GM18520 (cell line): ENCODE data around the gene LRRC75A.

Experiments used
- ATAC-seq: cut with Tn5 transposase; IDR thresholded peaks from one replicate; pipeline ENCODE4 v1.9.1; 2021; ENCODE audit not compliant: unreplicated experiment

Gene LRRC75A

DNA sequence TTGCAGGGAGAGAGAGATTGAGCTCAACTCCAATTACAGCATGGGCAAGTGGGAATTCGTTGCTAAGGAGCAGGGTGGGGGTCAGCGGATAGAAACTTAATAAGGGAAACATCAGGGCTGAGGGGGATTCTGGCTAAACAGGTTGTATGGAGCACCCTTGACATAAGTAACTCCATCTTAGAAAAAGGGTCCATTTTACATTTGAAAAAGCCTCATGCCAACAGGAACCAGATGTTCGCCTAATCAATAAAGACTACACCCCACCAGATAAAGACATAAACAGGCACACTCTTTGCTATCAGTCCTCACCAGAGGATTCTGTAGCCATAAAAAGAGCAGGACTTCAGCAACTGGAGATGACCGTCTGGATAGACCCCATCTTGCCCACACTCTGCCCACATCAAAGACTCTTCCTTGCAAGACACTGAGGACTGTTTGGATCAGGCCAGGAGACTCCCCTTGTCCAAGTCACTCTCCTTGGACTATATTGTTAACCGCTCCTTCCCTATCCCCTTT, 1.6 kb upstream of the LRRC75A start:
- ATAC-seq: no peak

DNA sequence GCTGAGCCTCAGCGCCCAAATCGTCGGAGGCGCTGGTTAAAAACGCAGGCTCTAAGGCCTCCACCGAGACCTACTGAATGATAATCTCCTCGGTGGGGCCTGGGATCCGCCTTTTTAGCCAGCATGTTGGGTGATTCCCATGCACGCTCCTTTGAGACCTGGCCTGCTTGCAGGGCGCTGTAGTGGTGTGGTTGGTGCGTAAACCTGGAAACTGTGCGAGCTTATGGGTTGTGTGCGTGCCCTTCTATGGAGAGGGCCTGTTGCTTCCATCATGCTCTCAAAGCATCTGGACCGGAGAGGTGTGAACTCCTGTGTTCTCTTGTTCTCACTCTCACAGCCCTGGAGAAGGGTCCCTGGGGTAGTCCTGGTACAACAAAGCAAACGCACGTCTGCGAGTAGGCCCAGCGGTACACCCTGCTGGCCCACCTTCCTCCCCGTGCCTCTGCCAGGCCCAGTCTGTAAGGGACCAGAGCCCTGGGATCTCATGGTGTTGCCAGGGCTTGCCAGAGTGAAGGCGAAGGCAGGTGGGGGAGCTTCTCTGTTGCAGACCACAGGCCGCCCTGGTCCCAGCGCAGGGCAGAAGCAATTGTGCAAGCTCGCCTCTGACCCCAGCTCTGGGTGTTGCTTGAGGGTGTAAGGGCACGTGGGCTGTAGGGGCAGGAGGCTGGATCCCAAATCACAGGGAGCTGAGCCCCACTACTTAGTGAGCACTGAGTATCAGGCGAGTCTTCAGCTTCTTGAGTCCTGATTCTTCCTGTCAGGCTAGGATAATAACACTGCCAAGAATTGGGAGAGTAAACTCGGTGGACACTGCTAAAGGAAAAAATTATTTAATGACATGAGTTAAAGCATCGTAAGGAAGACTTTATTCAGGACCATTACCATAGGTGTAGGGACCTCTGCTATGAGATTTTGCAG, 879 bp upstream of the LRRC75A start:
- no peak for ATAC-seq

GRCh38 chr17:16491131-16491702, 776 bp downstream of the LRRC75A start:
- ATAC-seq: no peak

DNA sequence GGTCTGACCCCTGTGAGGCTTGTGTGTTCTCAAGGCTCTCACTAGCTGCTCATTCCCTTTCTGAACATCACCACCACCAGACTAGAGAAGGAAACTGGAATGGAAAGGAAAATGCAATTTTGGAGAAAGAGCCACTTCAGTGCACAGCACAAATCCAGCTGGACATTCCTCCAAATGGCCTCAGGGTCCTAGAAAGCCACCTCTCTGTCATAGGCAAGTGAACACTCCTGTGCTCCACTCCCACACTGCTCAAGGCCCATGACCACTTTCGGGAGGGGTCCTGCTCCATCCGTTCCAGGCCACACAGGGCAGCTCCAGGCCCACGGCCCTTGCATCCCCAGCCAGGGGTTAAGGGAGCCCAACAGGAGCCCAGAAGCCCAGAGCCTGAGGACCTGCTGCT, 2.6 kb downstream of the LRRC75A start:
- ATAC-seq: no peak

DNA sequence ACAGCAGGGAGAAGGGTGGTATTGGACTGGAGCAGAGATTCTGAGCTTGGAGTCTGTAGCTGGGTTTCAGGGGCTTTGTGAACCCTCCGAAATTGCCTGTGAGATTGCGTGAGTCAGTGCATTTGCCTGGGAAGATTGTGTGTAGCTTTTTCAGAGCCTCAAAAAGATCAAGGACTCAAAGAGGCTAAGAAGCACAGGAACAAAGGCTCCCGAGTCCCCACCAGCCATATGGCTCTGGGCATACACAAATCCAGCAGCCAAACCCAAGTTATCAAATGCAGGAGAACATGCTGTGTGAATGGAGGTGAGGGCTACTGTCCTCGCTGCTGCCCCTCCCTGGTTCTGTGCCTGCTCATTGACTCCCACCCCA, 3.0 kb downstream of the LRRC75A start:
- no peak for ATAC-seq

GRCh38 chr17:16488186-16488967, 3.6 kb downstream of the LRRC75A start:
- no peak for ATAC-seq

GRCh38 chr17:16486373-16487250, 5.4 kb downstream of the LRRC75A start:
- ATAC-seq: no peak

GRCh38 chr17:16484445-16485175, 7.4 kb downstream of the LRRC75A start:
- no peak for ATAC-seq

- ATAC-seq: no peak
Measured at GRCh38 chr17:16483021-16483645, 8.9 kb downstream of the LRRC75A start.

DNA sequence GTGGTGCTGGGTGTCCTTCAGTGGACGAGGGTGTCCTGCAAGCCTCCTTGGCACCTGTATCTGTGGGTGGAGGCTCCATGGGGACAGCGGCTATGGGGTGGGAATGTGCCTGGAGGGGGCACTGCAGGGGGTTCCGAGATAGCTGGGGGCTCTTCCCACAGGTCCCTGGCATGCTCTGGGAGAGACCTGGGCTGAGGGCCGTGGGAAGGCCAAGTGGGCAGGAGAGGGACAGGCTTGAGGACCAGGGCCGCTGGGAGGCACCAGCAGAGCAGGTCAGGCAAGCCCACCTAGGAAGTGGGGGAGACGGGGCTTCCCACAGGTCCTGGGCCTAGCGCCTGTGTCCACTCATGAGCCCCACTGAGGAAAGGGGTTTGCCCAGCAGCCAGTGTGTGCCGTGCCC, 9.7 kb downstream of the LRRC75A start:
- ATAC-seq: no peak

GRCh38 chr17:16480995-16481394, 11.0 kb downstream of the LRRC75A start:
- no peak for ATAC-seq

GRCh38 chr17:16479264-16479663, 12.7 kb downstream of the LRRC75A start:
- ATAC-seq: no peak

GRCh38 chr17:16478649-16479048, 13.3 kb downstream of the LRRC75A start:
- ATAC-seq: no peak

- ATAC-seq: no peak
Measured at GRCh38 chr17:16477666-16478065, 14.3 kb downstream of the LRRC75A start.

- ATAC-seq: no peak
Measured at GRCh38 chr17:16477255-16477654, 14.7 kb downstream of the LRRC75A start.

DNA sequence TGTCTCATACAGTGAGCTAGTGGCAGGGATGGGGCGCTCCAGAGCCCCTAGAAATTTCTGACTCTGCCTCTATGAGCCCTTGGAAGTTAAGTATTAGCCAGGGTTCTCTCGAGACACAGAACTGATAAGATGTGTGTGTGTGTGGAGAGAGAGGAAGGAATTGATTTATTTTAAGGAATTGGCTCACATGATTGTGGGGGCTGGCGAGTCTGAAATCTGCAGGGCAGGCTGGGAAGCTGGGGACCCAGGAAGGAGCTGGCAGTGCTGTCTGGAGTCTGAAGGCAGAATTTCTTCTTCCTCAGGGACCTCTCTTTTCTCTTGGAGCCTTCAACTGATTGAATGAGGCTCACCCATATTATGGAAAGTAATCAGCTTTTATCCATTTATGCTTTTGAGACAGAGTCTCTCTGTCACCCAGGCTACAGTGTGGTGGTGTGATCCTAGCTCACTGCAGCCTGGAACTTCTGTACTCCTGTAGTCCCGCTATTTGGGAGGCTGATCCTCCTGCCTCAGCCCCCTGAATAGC, 16.8 kb downstream of the LRRC75A start:
- ATAC-seq: no peak

DNA sequence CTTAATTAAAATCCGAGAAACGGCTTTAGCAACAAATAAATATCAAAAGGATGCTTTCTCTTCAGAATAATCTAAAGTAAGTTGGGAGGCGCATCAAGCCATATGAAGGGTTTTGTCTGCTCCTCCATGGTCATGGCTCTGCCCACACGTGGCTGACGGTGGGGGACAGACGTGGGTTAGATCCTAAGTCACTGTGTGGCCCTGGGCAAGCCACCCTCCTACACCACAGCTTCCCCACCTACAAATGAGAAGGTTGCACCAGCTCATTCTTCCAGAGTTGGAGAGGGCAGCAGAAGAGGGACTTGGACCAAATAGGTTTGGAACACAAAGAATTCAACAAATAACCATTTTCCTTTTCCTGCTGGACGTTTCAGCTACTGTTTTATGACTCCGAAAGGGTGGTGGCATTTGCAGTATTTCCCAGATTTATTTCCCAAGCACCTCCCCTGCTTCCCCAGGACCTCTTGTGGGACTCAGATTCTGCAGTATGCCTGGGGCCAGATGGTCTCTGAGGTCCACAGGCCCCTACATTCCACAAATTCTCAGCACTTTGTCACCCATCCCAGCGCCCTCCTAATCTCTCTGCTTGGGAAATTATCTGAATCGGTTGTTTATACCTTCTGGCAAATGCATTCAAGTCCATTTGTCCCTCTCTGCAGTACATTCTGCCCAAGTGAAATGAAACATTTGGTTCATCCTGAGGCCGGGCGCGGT, 17.8 kb downstream of the LRRC75A start:
- no peak for ATAC-seq
